ENCODE data around the gene ST8SIA2.

ST8SIA2 gene

GRCh38 chr15:92362001-92362350 is 31.7 kb upstream of the ST8SIA2 start:
- TF ChIP-seq, protein P1, sequence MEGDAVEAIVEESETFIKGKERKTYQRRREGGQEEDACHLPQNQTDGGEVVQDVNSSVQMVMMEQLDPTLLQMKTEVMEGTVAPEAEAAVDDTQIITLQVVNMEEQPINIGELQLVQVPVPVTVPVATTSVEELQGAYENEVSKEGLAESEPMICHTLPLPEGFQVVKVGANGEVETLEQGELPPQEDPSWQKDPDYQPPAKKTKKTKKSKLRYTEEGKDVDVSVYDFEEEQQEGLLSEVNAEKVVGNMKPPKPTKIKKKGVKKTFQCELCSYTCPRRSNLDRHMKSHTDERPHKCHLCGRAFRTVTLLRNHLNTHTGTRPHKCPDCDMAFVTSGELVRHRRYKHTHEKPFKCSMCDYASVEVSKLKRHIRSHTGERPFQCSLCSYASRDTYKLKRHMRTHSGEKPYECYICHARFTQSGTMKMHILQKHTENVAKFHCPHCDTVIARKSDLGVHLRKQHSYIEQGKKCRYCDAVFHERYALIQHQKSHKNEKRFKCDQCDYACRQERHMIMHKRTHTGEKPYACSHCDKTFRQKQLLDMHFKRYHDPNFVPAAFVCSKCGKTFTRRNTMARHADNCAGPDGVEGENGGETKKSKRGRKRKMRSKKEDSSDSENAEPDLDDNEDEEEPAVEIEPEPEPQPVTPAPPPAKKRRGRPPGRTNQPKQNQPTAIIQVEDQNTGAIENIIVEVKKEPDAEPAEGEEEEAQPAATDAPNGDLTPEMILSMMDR (IDR thresholded peaks at IDR 0.05; ENCODE audit: low read depth, low read length), result no peak
- Histone ChIP-seq H3K27me3 (ENCODE audit: insufficient read depth, low read depth, severe bottlenecking) (no peaks in the 10 kb centered on the region), H3K9me3 (ENCODE audit: severe bottlenecking) (no peaks in the 10 kb centered on the region), H3K36me3 (no peaks in the 10 kb centered on the region), H3K4me3 (ENCODE audit: low read depth, low read length) (no peak overlapping the region), H3K27ac (no peak overlapping the region)
- DNase-seq, result no peak

DNA sequence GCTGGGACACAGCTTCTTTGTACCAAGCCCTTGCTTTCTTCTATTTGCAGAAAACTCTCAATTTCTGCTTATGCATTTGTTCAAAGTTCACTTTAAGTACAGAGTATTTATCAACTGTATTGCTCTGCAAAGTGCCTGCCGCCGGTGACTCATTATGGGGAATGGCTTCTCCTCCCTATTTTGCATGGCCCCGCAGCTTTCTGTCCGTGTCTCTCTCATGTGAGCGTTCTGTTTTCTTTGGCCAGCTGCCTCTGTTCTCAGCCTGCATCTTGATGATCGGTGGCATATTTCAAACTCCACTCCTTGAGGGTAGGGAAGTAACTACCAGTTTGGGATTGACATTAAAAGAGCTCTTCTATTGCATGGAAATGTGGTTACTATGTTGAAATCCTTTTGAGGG is 28.6 kb upstream of the ST8SIA2 start:
- TF ChIP-seq, protein P1 (IDR thresholded peaks at IDR 0.05; ENCODE audit: low read depth, low read length), result no peak
- no peak for DNase-seq
- H3K4me3 ChIP-seq (ENCODE audit: low read depth, low read length), result no peak overlapping the region
- H3K36me3 ChIP-seq, result no peaks in the 10 kb centered on the region
- H3K27ac ChIP-seq, result no peak overlapping the region
- H3K27me3 ChIP-seq (ENCODE audit: insufficient read depth, low read depth, severe bottlenecking), result no peaks in the 10 kb centered on the region
- no peaks in the 10 kb centered on the region for H3K9me3 ChIP-seq (ENCODE audit: severe bottlenecking)

DNA sequence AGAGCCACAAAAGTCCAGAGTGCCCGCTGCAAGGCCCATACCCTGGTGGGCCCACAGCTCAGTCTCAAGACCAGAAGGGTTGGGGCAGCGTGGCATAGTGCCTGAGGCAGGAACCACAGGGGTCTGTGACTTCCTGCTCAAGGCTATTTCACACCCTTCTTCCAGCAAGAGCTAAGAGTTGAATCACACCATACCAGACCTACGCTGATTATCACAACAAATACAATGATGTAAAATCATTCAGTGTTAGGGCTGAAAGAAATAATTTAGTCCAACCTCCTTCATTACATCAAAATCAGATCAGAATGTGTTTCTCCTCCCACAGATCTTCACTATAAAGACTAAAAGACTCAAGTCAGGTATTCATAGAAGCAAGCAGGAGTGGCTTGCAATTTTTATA is 27.8 kb upstream of the ST8SIA2 start:
- Histone ChIP-seq H3K9me3 (ENCODE audit: severe bottlenecking) (no peaks in the 10 kb centered on the region), H3K36me3 (no peaks in the 10 kb centered on the region), H3K4me3 (ENCODE audit: low read depth, low read length) (no peak overlapping the region), H3K27me3 (ENCODE audit: insufficient read depth, low read depth, severe bottlenecking) (no peaks in the 10 kb centered on the region), H3K27ac (no peak overlapping the region)
- TF ChIP-seq, protein P1 (IDR thresholded peaks at IDR 0.05; ENCODE audit: low read depth, low read length), result no peak
- no peak for DNase-seq

DNA sequence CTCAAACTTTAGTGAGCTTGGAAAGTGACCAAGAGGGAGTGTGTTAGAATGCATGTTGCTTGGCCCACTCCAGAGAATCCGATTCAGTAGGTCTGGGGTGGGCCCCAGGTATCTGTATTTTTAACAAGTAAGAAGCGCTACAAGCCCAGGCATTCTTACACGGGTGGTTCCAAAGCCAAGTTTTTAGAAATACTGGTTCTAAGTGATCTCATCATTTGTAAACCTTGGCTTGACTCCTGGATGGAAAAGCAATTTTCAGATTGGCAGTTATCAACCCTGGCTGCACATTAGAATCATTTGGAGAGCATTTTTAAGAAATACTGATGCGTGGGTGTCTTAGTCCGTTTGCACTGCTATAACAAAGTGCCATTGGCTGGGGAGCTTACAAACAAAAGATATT is 27.3 kb upstream of the ST8SIA2 start:
- H3K36me3 ChIP-seq, result no peaks in the 10 kb centered on the region

GRCh38 chr15:92375057-92375456 is 18.6 kb upstream of the ST8SIA2 start:
- TF ChIP-seq, protein P1 (IDR thresholded peaks at IDR 0.05; ENCODE audit: low read depth, low read length), result no peak

More for the DNA sequence above, 27.3 kb upstream of the ST8SIA2 start:
- H3K4me3 ChIP-seq (ENCODE audit: low read depth, low read length), result no peak overlapping the region
- H3K27me3 ChIP-seq (ENCODE audit: insufficient read depth, low read depth, severe bottlenecking), result no peaks in the 10 kb centered on the region
- H3K27ac ChIP-seq, result no peak overlapping the region
- TF ChIP-seq, protein P1 (IDR thresholded peaks at IDR 0.05; ENCODE audit: low read depth, low read length), result no peak
- no peaks in the 10 kb centered on the region for H3K9me3 ChIP-seq (ENCODE audit: severe bottlenecking)
- no peak for DNase-seq

GRCh38 chr15:92376109-92376508 is 17.6 kb upstream of the ST8SIA2 start:
- Histone ChIP-seq H3K4me3 (ENCODE audit: low read depth, low read length) (no peak overlapping the region), H3K27ac (no peak overlapping the region), H3K36me3 (no peaks in the 10 kb centered on the region), H3K9me3 (ENCODE audit: severe bottlenecking) (no peaks in the 10 kb centered on the region), H3K27me3 (ENCODE audit: insufficient read depth, low read depth, severe bottlenecking) (no peaks in the 10 kb centered on the region)
- TF ChIP-seq, protein P1 (IDR thresholded peaks at IDR 0.05; ENCODE audit: low read depth, low read length), result no peak
- no peak for DNase-seq

More at GRCh38 chr15:92375057-92375456, 18.6 kb upstream of the ST8SIA2 start:
- DNase-seq, result no peak
- Histone ChIP-seq H3K4me3 (ENCODE audit: low read depth, low read length) (no peak overlapping the region), H3K27ac (no peak overlapping the region), H3K36me3 (no peaks in the 10 kb centered on the region), H3K9me3 (ENCODE audit: severe bottlenecking) (no peaks in the 10 kb centered on the region), H3K27me3 (ENCODE audit: insufficient read depth, low read depth, severe bottlenecking) (no peaks in the 10 kb centered on the region)

Data from WERI-Rb-1 (cell line).